GM06990 (cell line): ENCODE results near the gene SMARCD3.

Source experiments
- DNase-seq: peaks from one replicate; pipeline ENCODE4 v3.0.0-alpha.2; 2011; ENCODE audit not compliant: insufficient read length; ENCODE audit errors: extremely low read depth
- H3K27me3 ChIP-seq: replicated peaks from 2 replicates; pipeline ENCODE4 v1.6.0; 2011; ENCODE audit warnings: low read length; ENCODE audit not compliant: control insufficient read depth, insufficient read depth
- H3K36me3 ChIP-seq: 2 replicates; pipeline ENCODE4 v1.5.1; 2011; ENCODE audit warnings: low read length; ENCODE audit not compliant: control insufficient read depth, insufficient read depth
- H3K4me3 ChIP-seq: replicated peaks from 2 replicates; pipeline ENCODE4 v1.5.1; 2011; ENCODE audit warnings: low read depth, mild to moderate bottlenecking, control low read depth, low read length
- TF ChIP-seq, protein P1 (sequence below): IDR thresholded peaks from 2 replicates; pipeline ENCODE4 v1.5.1; 2011; ENCODE audit warnings: low read length, control low read depth, mild to moderate bottlenecking, inconsistent platforms; ENCODE audit not compliant: insufficient read depth, poor library complexity, severe bottlenecking

Gene SMARCD3

DNA sequence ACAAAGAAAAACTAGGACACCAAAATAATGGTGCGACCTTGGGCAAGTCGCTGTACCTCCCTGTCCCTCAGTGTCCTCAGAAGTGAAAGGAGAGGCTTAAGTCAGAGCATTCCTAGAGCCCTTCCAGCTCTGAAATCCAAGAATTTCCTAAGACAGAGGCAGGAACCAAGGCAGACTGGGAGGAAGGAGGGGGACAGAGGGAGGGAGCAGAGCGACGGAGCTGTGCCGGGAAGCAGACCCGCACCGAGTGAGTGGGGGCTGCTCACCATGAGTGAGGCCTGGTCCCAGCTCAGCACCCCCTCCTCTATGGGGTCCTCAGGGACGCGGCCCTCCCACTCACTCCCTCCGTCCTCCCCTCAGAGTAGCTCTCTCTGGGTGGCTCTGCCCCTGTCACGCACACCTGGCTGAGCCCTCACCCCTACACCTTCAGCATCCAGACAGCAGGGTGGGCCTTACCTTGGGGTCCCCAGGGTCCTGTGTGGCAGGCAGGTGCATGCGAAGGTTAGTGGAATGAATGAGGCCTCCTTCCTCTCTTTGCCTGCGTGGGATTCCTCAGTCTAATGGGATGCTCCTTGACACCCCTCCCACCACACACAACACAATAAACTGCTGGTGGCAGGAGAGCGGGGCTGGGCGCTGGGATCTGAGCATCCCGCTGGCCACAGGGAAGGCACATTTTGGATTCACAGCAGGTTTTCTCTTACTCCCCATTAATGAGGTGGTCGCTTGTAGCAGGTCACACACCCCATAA, 4.6 kb upstream of the SMARCD3 start:
- TF ChIP-seq, protein P1, sequence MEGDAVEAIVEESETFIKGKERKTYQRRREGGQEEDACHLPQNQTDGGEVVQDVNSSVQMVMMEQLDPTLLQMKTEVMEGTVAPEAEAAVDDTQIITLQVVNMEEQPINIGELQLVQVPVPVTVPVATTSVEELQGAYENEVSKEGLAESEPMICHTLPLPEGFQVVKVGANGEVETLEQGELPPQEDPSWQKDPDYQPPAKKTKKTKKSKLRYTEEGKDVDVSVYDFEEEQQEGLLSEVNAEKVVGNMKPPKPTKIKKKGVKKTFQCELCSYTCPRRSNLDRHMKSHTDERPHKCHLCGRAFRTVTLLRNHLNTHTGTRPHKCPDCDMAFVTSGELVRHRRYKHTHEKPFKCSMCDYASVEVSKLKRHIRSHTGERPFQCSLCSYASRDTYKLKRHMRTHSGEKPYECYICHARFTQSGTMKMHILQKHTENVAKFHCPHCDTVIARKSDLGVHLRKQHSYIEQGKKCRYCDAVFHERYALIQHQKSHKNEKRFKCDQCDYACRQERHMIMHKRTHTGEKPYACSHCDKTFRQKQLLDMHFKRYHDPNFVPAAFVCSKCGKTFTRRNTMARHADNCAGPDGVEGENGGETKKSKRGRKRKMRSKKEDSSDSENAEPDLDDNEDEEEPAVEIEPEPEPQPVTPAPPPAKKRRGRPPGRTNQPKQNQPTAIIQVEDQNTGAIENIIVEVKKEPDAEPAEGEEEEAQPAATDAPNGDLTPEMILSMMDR: no peak
- H3K27me3 ChIP-seq: peaks cover 7% of the 10 kb centered on the region
- no peaks in the 10 kb centered on the region for H3K36me3 ChIP-seq
- DNase-seq: no peak
- no peak overlapping the region for H3K4me3 ChIP-seq

DNA sequence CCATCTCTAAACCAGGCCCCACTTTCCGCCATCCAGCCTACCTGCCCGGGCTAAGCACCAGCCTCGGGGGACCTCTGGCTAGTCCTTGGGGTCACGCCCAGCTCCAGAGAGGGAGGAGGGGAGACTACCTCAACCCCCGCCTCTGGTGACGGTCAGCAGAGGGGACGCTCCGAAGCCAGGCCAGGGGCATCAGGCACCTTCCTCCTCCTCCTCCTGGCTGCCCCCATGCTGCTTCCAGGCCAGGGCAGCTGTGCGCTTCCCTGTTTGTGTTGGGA, 4.0 kb upstream of the SMARCD3 start:
- H3K36me3 ChIP-seq: no peaks in the 10 kb centered on the region
- H3K4me3 ChIP-seq: no peak overlapping the region
- no peak for DNase-seq
- H3K27me3 ChIP-seq: peaks cover 7% of the 10 kb centered on the region
- TF ChIP-seq, protein P1: no peak

DNA sequence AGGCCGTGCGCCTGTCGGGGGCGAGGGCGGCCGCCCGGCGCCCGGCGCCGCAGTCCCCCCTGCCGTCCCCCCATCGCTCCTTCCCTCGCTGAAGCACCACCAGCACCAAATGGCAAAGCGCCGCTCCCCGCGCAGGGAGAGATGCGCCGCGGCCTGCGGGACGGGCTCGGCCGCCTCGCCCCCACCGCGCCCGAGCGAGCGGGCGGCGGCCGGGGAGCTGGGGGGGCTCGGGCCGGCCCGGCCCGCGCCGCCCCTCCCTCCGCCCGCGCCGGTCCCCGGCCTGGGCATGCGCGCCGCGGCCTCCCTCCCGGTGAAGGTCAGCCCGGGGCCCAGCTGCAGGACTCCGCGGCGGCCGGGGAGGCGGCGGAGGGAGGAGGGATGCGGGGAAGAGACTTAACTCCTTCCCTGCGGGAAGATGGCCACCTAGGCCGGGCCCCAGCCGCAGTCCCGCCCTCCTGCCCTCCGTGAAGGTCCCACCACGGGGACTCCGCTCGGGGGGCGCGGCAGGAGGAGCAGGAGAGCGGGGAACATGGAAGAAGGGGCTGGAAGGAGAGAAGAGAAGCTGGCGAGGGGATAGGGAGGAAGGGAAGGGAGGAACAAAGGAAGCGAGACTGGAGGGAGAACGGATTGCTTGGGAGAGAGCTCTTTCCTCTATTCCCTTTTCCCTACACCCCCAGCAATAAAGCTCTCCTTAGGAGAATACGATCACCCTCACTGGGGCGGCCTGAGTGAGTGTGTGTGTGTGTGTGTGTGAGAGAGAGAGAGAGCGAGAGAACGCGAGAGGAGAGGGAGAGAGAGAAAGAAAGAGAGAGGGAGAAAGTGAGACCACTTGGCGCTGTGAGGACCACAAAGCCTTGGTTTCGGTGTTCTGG, 3.4 kb upstream of the SMARCD3 start:
- DNase-seq: no peak
- H3K27me3 ChIP-seq: peaks cover 7% of the 10 kb centered on the region
- no peaks in the 10 kb centered on the region for H3K36me3 ChIP-seq
- TF ChIP-seq, protein P1: no peak
- H3K4me3 ChIP-seq: no peak overlapping the region; the same call in 1 of the 2 replicates

DNA sequence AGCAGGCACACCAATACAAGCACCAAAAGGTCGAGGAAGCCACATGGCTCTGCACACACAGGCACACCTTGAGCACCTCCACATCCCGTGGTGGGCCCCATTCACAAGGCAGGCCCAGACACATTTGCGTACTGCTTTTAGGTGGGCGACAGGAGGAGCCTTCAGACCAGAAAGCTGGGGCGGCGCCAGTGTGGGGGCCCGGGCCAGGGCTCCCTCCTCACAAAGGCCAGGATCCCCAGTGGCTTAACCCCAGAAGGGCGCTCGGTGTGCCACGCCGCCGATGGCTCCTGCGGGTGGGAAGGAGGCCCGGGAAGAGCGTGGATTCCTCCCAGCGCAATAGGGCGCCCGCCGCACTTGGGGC, 2.8 kb upstream of the SMARCD3 start:
- TF ChIP-seq, protein P1: no peak
- Histone ChIP-seq H3K4me3 (no peak overlapping the region), H3K36me3 (no peaks in the 10 kb centered on the region), H3K27me3 (peaks cover 7% of the 10 kb centered on the region)
- no peak for DNase-seq

DNA sequence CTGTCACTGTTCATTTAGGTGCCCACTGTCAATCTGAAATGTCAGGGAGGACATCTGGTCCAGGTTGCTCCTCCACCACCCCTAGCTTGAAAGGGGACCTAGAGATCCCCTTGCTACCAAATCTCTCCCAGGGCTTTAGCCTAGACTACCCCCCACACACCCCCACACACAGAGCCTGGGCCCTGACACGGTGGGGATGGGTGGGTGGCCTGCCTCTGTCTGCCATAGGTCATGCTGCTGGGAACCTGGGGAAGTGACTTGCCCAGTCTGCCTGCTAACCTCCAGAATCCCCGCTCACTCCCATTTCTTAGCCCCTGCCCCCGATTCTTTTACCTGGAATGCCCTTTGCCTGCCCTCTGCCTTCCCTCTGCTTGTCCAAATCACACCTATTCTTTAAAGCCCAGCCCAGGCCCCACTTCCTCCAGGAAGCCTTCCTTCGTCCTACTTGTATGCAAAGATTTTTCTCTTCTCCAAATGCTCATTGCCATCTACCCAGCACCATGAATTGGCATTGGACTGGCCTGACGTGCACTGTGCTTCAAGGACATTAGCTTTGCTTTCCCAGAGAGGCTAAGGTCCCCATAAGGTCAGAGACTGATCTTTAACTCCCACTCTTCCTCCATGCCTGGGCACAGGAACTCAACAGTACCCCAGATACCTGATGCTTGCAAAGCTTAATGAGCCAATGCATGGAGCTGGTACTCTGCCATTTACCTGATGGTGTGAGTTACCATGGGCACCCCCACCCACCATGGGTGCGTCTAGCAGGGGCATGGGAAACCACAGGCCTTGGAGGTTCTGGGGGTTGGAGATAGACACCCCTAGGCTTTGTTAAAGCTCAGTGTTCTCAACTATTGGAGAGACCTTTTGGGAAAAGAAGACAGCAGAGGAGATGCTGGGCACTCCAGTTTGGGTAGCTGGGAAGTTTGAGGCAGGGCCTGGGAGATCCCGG, 2.0 kb upstream of the SMARCD3 start:
- no peak overlapping the region for H3K4me3 ChIP-seq
- no peaks in the 10 kb centered on the region for H3K36me3 ChIP-seq
- H3K27me3 ChIP-seq: peaks cover 7% of the 10 kb centered on the region
- TF ChIP-seq, protein P1: no peak
- no peak for DNase-seq
